Islet precursor cell (in vitro differentiated cells): ENCODE data around the gene BEND5.

ENCODE experiments used
- DNase-seq: peaks from one replicate; pipeline ENCODE4 v3.0.0-alpha.2; 2018

The BEND5 gene

GRCh38 chr1:48678710-48679505 lies 97.8 kb downstream of the BEND5 start:
- DNase-seq: no peak
